ENCODE measurements around the gene SEC61A1.

SEC61A1 gene

GRCh38 chr3:128007033-128007424 is 45.2 kb upstream of the SEC61A1 start:
- H3F3A ChIP-seq (ENCODE audit: insufficient read depth, low read length), result no peaks in the 10 kb centered on the region
- H3K4me1 ChIP-seq (ENCODE audit: insufficient read depth, low read length, severe bottlenecking), result no peaks in the 10 kb centered on the region
- H4K20me1 ChIP-seq (ENCODE audit: insufficient read depth, low read length), result no peaks in the 10 kb centered on the region
- H3K9me2 ChIP-seq (ENCODE audit: low read depth, low read length), result no peaks in the 10 kb centered on the region
- H3K36me3 ChIP-seq (ENCODE audit: insufficient read depth, low read length), result no peaks in the 10 kb centered on the region
- no peaks in the 10 kb centered on the region for H3K27me3 ChIP-seq (ENCODE audit: insufficient read depth, low read length)
- H3K27ac ChIP-seq (ENCODE audit: low read depth, low read length, poor library complexity, severe bottlenecking), result no peak overlapping the region
- no peak for TF ChIP-seq CTCF (IDR thresholded peaks at IDR 0.05; ENCODE audit: low read length)
- no peak for TF ChIP-seq EZH2 (IDR thresholded peaks at IDR 0.05; ENCODE audit: borderline replicate concordance, low read length)
- no peak overlapping the region for H3K4me2 ChIP-seq (ENCODE audit: low read length)
- no peak overlapping the region for H2AFZ ChIP-seq (ENCODE audit: low read length)
- no peaks in the 10 kb centered on the region for H3K9me3 ChIP-seq (ENCODE audit: low read length)
- no peaks in the 10 kb centered on the region for H3K79me2 ChIP-seq (ENCODE audit: insufficient read depth, low read length)
- no peak overlapping the region for H3K9ac ChIP-seq (ENCODE audit: low read length)
- H3K4me3 ChIP-seq (ENCODE audit: low read depth, low read length, poor library complexity, severe bottlenecking), result no peak overlapping the region

- no peaks in the 10 kb centered on the region for H3K9me3 ChIP-seq (ENCODE audit: low read length)
- no peaks in the 10 kb centered on the region for H3K36me3 ChIP-seq (ENCODE audit: insufficient read depth, low read length)
- H3K9me2 ChIP-seq (ENCODE audit: low read depth, low read length), result no peaks in the 10 kb centered on the region
- no peaks in the 10 kb centered on the region for H3F3A ChIP-seq (ENCODE audit: insufficient read depth, low read length)
- no peak overlapping the region for H3K4me3 ChIP-seq (ENCODE audit: low read depth, low read length, poor library complexity, severe bottlenecking)
- no peak overlapping the region for H3K4me2 ChIP-seq (ENCODE audit: low read length)
- H2AFZ ChIP-seq (ENCODE audit: low read length), result no peak overlapping the region
- no peak overlapping the region for H3K27ac ChIP-seq (ENCODE audit: low read depth, low read length, poor library complexity, severe bottlenecking)
- H4K20me1 ChIP-seq (ENCODE audit: insufficient read depth, low read length), result no peaks in the 10 kb centered on the region
- H3K4me1 ChIP-seq (ENCODE audit: insufficient read depth, low read length, severe bottlenecking), result no peaks in the 10 kb centered on the region
- TF ChIP-seq EZH2 (IDR thresholded peaks at IDR 0.05; ENCODE audit: borderline replicate concordance, low read length), result no peak
- TF ChIP-seq CTCF (IDR thresholded peaks at IDR 0.05; ENCODE audit: low read length), result no peak
- no peaks in the 10 kb centered on the region for H3K27me3 ChIP-seq (ENCODE audit: insufficient read depth, low read length)
- no peaks in the 10 kb centered on the region for H3K79me2 ChIP-seq (ENCODE audit: insufficient read depth, low read length)
- no peak overlapping the region for H3K9ac ChIP-seq (ENCODE audit: low read length)
These were observed 42.0 kb upstream of the SEC61A1 start for GRCh38 chr3:128009952-128010846.

- no peaks in the 10 kb centered on the region for H3K9me2 ChIP-seq (ENCODE audit: low read depth, low read length)
- no peaks in the 10 kb centered on the region for H3K79me2 ChIP-seq (ENCODE audit: insufficient read depth, low read length)
- TF ChIP-seq CTCF (IDR thresholded peaks at IDR 0.05; ENCODE audit: low read length), result peak; percentile 33; the same call in 1 of the 2 replicates
- no peak for TF ChIP-seq EZH2 (IDR thresholded peaks at IDR 0.05; ENCODE audit: borderline replicate concordance, low read length)
- H3K9me3 ChIP-seq (ENCODE audit: low read length), result no peaks in the 10 kb centered on the region
- H3K27ac ChIP-seq (ENCODE audit: low read depth, low read length, poor library complexity, severe bottlenecking), result no peak overlapping the region
- no peak overlapping the region for H3K9ac ChIP-seq (ENCODE audit: low read length)
- no peaks in the 10 kb centered on the region for H3K36me3 ChIP-seq (ENCODE audit: insufficient read depth, low read length)
- no peaks in the 10 kb centered on the region for H3K27me3 ChIP-seq (ENCODE audit: insufficient read depth, low read length)
- no peak overlapping the region for H2AFZ ChIP-seq (ENCODE audit: low read length)
- no peaks in the 10 kb centered on the region for H4K20me1 ChIP-seq (ENCODE audit: insufficient read depth, low read length)
- H3K4me3 ChIP-seq (ENCODE audit: low read depth, low read length, poor library complexity, severe bottlenecking), result no peak overlapping the region
- H3F3A ChIP-seq (ENCODE audit: insufficient read depth, low read length), result no peaks in the 10 kb centered on the region
- H3K4me2 ChIP-seq (ENCODE audit: low read length), result no peak overlapping the region
- no peaks in the 10 kb centered on the region for H3K4me1 ChIP-seq (ENCODE audit: insufficient read depth, low read length, severe bottlenecking)
These were observed 41.1 kb upstream of the SEC61A1 start for GRCh38 chr3:128011140-128011539.
